ENCODE measurements around the gene RNGTT.

Gene RNGTT

DNA sequence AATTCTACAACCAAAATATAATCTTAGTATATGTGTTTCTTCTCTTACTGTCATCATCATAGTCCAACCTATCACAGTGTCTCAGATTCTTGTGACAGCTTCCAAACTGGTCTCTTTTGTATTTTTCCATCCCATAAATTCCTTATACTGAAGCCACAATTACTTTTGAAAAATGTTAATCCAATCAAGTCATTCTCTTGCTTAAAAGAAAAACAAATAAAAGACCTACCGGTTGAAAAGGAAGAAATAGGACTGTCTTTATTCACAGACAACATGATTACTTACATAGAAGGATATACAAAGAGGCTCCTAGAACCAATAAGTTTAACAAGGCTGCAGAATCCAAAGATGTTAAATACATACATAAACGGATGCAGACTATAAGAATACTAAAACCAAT is 339.9 kb downstream of the RNGTT start:
- in situ Hi-C loops (cut with HindIII; ENCODE audit: low sequenced_read_pairs): no loop called here

- in situ Hi-C loops (cut with HindIII; ENCODE audit: low sequenced_read_pairs): no loop called here
Observed at GRCh38 chr6:88619951-88620350, 343.5 kb downstream of the RNGTT start.

DNA sequence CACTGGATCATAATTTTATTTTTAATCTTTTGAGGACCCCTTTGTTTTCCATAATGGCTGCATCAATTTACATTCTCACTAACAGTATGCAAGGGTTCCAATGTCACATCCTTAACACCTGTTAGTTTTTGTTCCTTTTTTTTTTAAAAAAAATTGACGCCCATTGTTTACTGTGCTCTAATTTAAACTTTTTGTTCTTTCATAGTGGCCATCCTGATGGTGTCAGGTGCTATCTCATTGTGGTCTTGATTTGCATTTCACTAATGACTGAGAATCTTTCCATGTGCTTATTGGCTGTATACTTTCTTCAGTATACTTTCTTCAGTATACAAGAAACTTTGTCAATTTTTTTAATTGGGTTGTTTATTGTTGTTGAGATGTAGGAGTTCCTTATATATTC is 347.0 kb downstream of the RNGTT start:
- in situ Hi-C loops (cut with HindIII; ENCODE audit: low sequenced_read_pairs): no loop called here

GRCh38 chr6:88614316-88614877 is 349.0 kb downstream of the RNGTT start:
- in situ Hi-C loops (cut with HindIII; ENCODE audit: low sequenced_read_pairs): no loop called here

DNA sequence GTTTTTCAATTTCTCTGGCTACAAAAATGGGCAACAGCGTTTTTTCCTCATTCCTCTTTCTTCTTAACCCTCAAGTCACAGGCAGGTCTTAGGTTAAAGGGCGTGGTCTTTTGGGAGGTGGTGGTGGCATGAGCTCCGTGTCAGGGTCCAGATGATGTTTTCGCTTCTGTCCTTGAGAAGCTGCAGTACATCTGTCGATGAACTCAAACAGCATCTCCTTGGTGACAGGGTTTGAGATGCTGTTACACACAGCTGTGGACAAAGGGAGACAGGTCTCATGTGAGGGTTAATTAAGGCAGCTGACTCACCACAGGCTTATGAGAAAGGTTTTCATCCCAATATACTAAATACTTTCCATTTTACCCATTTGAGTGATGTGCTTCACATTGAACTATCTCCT is 350.8 kb downstream of the RNGTT start:
- in situ Hi-C loops (cut with HindIII; ENCODE audit: low sequenced_read_pairs): no loop called here

- in situ Hi-C loops (cut with HindIII; ENCODE audit: low sequenced_read_pairs): no loop called here
Observed at GRCh38 chr6:88611721-88612120, 351.7 kb downstream of the RNGTT start.

DNA sequence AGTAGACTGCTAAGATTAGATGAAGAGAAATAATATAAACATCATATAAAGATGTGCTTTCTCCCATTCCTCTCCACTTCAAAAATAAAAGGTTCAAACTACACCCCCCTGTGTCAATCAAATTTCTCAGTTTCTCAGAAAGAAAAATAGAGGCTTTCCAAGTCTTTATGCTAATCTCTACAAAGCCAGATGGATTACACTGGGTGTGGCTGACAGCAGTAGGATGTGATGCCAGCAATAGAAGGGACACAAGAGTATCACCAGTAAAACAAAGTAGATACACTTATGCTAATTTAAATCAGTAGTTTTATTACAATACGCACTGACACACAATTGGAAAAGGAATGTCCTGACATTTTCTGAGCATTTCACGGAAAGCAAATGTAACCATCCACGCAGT is 353.4 kb downstream of the RNGTT start:
- in situ Hi-C loops (cut with HindIII; ENCODE audit: low sequenced_read_pairs): no loop called here

DNA sequence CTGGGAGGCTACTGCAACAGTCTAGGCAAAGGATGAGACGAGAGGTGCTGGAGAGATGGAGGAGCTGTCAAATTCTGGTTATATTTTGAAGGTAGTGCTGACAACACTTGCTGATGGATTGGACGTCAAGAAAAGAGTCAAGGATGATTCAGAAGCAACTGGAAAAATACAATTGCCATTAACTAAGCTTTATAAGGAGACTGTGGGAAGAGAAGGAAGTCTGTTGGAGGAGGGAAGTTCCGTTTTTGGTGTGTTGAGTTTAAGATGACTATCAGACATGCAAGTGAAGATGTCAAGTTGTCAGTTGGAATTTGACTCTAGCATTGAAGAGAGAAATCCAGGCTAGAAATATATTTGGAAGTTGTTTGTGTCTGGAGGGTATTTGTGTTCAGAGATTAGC is 358.1 kb downstream of the RNGTT start:
- in situ Hi-C loops (cut with HindIII; ENCODE audit: low sequenced_read_pairs): no loop called here

DNA sequence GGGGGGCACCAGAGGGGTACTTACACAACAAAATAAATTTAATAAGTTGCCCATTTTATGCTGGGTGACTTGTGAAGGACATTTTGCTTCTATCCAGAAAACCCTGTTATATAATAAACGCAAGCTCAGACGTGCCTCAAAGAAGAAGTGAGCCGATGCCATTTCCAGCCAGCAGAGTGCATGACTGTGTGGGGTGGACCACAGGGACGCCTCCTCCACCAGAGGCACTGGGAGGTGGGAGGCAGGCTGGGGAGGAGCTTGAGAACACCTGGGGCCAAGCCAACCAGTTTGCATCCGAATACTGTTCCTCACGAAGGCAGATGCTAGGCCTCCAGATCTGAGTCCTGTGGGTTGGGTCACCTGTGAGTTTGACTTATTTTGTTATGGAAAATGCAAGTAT is 363.8 kb downstream of the RNGTT start:
- in situ Hi-C loops (cut with HindIII; ENCODE audit: low sequenced_read_pairs): no loop called here

GRCh38 chr6:88596801-88597200 is 366.6 kb downstream of the RNGTT start:
- in situ Hi-C loops (cut with HindIII; ENCODE audit: low sequenced_read_pairs): no loop called here

DNA sequence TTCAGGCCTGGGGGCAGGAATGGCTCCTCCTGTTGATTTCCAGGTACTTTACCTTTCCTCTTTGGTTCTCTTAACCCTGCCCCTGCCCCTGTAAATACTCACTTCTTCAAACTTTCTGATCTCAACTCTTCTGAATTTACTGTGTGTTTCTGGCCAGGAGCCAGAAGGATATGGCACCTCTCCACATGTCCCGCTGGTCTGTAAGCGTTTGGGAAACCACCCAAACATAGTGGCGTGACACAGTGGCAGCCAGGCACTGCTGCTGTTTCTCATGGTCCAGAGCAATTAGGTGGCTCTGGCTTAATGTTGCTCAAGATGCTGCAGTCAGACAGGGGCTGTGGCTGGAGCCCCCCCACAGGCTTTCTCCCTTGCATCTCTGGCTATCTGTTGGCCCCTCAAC is 374.5 kb downstream of the RNGTT start:
- in situ Hi-C loops (cut with HindIII; ENCODE audit: low sequenced_read_pairs): no loop called here

GRCh38 chr6:88587150-88587520 is 376.3 kb downstream of the RNGTT start:
- in situ Hi-C loops (cut with HindIII; ENCODE audit: low sequenced_read_pairs): no loop called here

- in situ Hi-C loops (cut with HindIII; ENCODE audit: low sequenced_read_pairs): no loop called here
Observed at GRCh38 chr6:88586371-88587149, 376.9 kb downstream of the RNGTT start.

DNA sequence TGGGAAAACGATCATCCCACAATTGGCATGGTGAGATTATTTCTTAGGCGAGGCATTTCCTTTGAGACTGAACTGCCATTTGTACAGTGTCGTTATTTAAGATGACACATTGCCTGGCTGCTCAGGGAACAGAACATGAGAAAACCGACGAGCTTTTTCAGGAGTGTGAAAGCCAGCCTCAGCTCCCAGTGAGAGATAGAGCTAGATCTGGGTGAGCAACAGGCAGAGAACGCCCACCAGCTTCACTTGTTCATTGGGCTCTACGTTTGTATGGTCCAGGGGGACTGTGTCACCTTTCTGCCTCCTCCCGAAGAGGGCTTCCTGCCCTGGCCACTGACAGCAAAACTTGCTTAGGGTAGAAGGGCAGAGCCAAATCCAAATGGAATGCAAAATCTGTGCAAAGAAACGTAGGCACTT is 378.1 kb downstream of the RNGTT start:
- in situ Hi-C loops (cut with HindIII; ENCODE audit: low sequenced_read_pairs): no loop called here

- in situ Hi-C loops (cut with HindIII; ENCODE audit: low sequenced_read_pairs): no loop called here
Observed at GRCh38 chr6:88584581-88585275, 378.7 kb downstream of the RNGTT start.

GRCh38 chr6:88577461-88577860 is 386.0 kb downstream of the RNGTT start:
- in situ Hi-C loops (cut with HindIII; ENCODE audit: low sequenced_read_pairs): no loop called here

DNA sequence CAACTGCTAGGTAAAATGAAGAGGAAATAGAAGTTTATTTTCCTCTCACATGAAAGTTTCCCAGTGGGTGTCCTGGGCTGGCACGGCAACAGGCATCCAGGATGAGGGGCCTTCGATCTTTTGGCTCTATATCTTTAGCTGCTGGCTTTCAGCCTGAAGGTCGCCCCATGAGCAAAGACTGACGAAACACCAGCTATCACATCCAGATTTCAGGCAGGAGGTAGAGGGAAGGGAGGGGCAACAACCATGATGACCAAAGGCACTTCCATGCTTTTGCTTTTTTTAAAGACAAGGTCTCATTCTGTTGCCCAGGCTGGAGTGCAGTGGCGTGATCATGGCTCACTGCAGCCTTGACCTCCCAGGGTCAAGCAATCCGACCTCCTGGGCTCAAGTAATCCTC is 387.9 kb downstream of the RNGTT start:
- in situ Hi-C loops (cut with HindIII; ENCODE audit: low sequenced_read_pairs): no loop called here

GRCh38 chr6:88574651-88575050 is 388.8 kb downstream of the RNGTT start:
- in situ Hi-C loops (cut with HindIII; ENCODE audit: low sequenced_read_pairs): no loop called here

DNA sequence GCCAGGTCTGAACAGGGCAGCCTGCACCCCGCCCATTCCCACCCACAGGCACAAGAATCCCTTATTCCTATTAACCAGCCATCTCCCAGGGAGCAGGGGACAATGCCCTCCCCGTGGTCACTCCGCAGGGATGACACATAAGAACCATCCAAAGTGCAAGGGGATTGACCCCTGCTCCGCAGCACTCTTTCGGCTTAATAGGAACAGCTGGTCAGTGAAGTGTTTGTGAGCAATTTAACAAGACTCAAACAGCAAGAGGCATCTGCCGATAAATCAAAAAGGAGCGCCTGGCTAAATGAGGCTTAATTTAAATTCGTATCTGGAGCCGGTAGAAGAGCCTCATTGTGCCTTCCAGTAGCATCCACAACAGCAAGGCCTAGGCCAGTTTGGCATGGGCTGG is 389.4 kb downstream of the RNGTT start:
- in situ Hi-C loops (cut with HindIII; ENCODE audit: low sequenced_read_pairs): no loop called here

DNA sequence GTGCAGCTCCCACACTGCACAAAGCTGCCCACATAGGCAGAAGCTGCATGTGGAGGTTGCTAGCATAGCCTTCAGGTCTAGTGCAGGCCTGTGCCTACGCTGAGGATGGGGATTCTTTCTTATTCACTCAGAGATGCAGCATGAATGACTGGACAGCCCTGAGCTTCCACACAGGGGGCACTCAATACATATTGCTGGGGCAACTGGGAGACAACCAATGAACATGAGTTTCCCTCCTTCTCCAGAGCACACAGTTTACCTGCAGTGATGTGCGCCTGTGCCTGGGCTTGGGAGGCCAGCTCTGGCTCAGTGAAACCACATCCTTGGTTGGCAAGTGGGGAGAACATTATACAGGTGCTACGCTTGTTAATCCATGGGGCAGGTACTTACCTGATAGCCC is 389.9 kb downstream of the RNGTT start:
- in situ Hi-C loops (cut with HindIII; ENCODE audit: low sequenced_read_pairs): no loop called here

- in situ Hi-C loops (cut with HindIII; ENCODE audit: low sequenced_read_pairs): no loop called here
Observed at GRCh38 chr6:88572449-88573139, 390.8 kb downstream of the RNGTT start.

DNA sequence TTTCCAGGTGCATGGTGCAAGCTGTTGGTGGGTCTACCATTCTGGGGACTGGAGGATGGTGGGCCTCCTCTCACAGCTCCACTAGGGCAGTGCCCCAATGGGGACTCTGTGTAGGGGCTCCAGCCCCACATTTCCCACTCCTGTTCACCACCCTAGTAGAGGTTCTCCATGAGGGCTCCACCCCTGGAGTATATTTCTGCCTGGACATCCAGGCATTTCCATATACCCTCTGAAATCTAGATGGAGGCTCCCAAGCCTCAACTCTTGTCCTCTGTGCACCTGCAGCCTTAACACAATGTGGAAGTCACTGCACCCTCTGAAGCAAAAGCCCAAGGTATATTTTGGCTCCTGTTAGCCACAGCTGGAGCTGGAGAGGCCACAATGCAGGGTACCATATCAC is 393.5 kb downstream of the RNGTT start:
- in situ Hi-C loops (cut with HindIII; ENCODE audit: low sequenced_read_pairs): no loop called here

Measured in endothelial cell of hepatic sinusoid (primary cell).